WERI-Rb-1 (cell line): ENCODE results near the gene FBXO21.

ENCODE experiments used
- DNase-seq: peaks from one replicate; pipeline ENCODE4 v3.0.0-alpha.2; 2020
- H3K27ac ChIP-seq: fragments of 250-450 bp; sonication (Bioruptor Pico); 2 replicates; pipeline ENCODE4 v1.5.1; 2020; ENCODE audit warnings: mild to moderate bottlenecking, moderate library complexity
- H3K27me3 ChIP-seq: fragments of 250-450 bp; sonication (Bioruptor Pico); 2 replicates; pipeline ENCODE4 v1.5.1; 2021; ENCODE audit warnings: mild to moderate bottlenecking, low read depth, moderate library complexity; ENCODE audit not compliant: insufficient read depth, severe bottlenecking
- H3K36me3 ChIP-seq: fragments of 250-450 bp; sonication (Bioruptor Pico); 2 replicates; pipeline ENCODE4 v1.5.1; 2020; ENCODE audit warnings: mild to moderate bottlenecking, moderate library complexity
- H3K4me3 ChIP-seq: 2 replicates; pipeline ENCODE4 v1.5.1; 2011; ENCODE audit warnings: low read depth, mild to moderate bottlenecking, control low read depth, low read length
- H3K9me3 ChIP-seq: fragments of 250-450 bp; sonication (Bioruptor Pico); 2 replicates; pipeline ENCODE4 v1.5.1; 2021; ENCODE audit warnings: mild to moderate bottlenecking, moderate library complexity; ENCODE audit not compliant: severe bottlenecking
- CTCF ChIP-seq: IDR thresholded peaks from 2 replicates; pipeline ENCODE4 v1.5.1; 2011; ENCODE audit warnings: low read depth, mild to moderate bottlenecking, control low read depth, inconsistent platforms, low read length

FBXO21 gene

GRCh38 chr12:117190210-117190781, at the start of gene FBXO21:
Gene FBXO21, minus strand, starts transcription at chr12:117190470. Its CDS starts 14 bp downstream, at chr12:117190456.
- Histone ChIP-seq H3K9me3 (peaks cover 4% of the 10 kb centered on the region), H3K36me3 (peaks cover 27% of the 10 kb centered on the region), H3K27ac (peak within 1 kb of the TSS; percentile 78), H3K4me3 (peak within 1 kb of the TSS; percentile 92), H3K27me3 (no peaks in the 10 kb centered on the region)
- peak; percentile 90 for DNase-seq
- TF ChIP-seq CTCF, result no peak

GRCh38 chr12:117236456-117237001, 46.3 kb upstream of the FBXO21 start:
- H3K27ac ChIP-seq, result no peak overlapping the region
- peak; percentile 91 for DNase-seq
- H3K27me3 ChIP-seq, result no peaks in the 10 kb centered on the region
- no peaks in the 10 kb centered on the region for H3K36me3 ChIP-seq
- H3K9me3 ChIP-seq, result no peaks in the 10 kb centered on the region
- TF ChIP-seq CTCF, result peak; percentile 77
- H3K4me3 ChIP-seq, result no peak overlapping the region

GRCh38 chr12:117235261-117235660, 45.0 kb upstream of the FBXO21 start:
- no peak for TF ChIP-seq CTCF
- Histone ChIP-seq H3K4me3 (no peak overlapping the region), H3K36me3 (no peaks in the 10 kb centered on the region), H3K27me3 (no peaks in the 10 kb centered on the region), H3K27ac (no peak overlapping the region), H3K9me3 (no peaks in the 10 kb centered on the region)
- DNase-seq, result no peak

- no peak for TF ChIP-seq CTCF
- Histone ChIP-seq H3K4me3 (no peak overlapping the region), H3K36me3 (no peaks in the 10 kb centered on the region), H3K9me3 (no peaks in the 10 kb centered on the region), H3K27ac (no peak overlapping the region), H3K27me3 (no peaks in the 10 kb centered on the region)
- no peak for DNase-seq
Observed at GRCh38 chr12:117234441-117234840, 44.2 kb upstream of the FBXO21 start.

- Histone ChIP-seq H3K36me3 (no peaks in the 10 kb centered on the region), H3K4me3 (no peak overlapping the region), H3K27me3 (no peaks in the 10 kb centered on the region), H3K9me3 (no peaks in the 10 kb centered on the region), H3K27ac (no peak overlapping the region)
- TF ChIP-seq CTCF, result peak; percentile 23; the same call in 1 of the 2 replicates
- no peak for DNase-seq
Observed at GRCh38 chr12:117231750-117232149, 41.5 kb upstream of the FBXO21 start.

GRCh38 chr12:117228239-117228638, 38.0 kb upstream of the FBXO21 start:
- Histone ChIP-seq H3K27me3 (no peaks in the 10 kb centered on the region), H3K4me3 (no peak overlapping the region), H3K36me3 (no peaks in the 10 kb centered on the region), H3K27ac (no peak overlapping the region), H3K9me3 (no peaks in the 10 kb centered on the region)
- DNase-seq, result no peak
- TF ChIP-seq CTCF, result no peak
